Measurements from ENCODE around the gene CELA2B.
"Not testable (repeated sequence)": the region's sequence is repeated elsewhere in the genome, so short reads cannot be mapped to it uniquely, and the experiment has no call there.

CELA2B gene

DNA sequence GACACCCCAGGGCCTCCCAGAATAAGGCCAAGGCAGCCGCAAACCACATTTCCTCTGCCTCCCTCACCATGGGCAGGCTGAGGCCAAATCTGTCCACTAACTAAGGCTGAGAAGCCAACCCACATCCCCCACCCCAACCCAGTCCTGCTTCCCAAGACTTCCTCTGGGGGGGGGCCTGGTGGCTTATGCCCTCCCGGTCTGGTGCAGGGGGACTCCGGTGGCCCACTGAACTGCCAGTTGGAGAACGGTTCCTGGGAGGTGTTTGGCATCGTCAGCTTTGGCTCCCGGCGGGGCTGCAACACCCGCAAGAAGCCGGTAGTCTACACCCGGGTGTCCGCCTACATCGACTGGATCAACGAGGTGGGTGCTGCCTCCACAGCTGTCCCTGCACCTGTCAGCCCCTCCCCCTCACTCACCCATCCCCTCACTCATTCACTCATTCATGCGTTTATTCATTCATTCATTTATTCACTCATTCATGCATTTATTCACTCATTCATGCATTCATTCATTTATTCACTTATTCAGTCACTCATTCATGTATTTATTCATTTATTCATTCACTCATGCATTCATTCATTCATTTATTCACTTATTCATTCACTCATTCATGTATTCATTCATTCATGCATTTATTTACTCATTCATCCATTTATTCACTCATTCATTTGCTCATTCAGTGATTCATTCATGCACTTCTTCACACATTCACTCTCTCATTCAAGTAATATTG lies 30.3 kb upstream of the CELA2B start:
- no peak for DNase-seq

DNA sequence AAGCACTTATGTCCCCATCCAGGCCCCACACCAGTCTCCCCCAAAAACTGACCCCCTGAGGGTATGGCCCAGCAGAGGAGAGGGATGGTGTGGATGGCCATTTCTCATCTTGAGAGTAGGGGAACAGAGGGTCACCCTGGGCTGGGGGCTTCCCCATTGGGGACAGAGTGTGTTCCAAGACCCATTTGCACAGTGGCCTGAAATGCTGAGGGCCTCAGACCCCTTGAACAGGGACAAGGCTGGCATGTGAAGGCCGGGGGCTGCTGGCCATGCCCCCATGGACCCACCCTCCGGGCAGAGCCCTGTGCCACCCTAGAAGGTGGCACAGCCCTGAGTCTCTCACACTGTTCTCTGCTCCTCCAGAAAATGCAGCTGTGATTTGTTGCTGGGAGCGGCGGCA lies 29.7 kb upstream of the CELA2B start:
- no peak for DNase-seq

DNA sequence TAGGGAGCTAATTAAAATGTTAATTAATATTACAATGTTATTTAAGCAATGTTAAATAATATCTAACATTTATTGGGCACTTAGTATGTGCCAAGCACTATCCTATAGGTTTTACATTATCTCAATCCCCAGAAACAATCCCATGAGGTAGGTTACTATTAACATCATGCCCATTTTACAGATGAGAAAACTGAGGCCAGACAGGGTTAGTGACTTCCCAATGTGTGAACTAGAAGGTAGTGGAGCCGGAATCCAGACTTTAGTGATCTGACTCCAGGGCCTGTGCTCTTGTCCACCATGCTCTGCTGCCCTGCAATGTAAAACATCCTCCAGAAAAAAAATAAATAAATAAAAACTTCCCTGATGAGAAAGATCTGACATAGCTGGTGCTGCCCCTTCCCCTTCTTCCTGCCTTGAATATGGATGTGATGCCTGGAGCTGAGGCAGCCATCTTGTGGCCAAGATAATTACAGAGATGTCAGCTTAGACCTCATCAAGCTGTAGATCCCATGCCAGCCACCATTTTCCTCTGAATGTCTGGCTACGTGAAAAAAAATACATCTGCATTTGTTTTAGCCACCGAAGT lies 26.9 kb upstream of the CELA2B start:
- DNase-seq, result no peak

DNA sequence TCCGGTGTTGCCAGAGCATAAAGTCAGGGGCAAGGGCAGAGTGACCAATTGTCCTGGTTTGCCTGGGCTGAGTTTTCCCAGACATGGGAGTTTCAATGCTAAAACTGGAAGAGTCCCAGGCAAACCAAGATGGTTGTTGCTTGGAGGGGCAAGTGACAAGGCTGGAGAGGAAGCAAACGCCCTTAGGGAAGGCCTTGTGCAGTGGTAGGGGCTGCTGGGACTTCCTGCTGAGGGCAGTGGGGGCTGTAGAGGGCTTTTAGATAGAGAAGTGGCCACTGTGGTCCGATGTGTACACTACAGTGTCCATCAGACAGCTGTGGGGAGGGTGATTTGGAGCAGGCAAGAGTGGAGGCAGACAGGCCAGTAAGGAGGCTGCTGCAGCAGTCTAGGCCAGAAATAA lies 26.3 kb upstream of the CELA2B start:
- no peak for DNase-seq

DNA sequence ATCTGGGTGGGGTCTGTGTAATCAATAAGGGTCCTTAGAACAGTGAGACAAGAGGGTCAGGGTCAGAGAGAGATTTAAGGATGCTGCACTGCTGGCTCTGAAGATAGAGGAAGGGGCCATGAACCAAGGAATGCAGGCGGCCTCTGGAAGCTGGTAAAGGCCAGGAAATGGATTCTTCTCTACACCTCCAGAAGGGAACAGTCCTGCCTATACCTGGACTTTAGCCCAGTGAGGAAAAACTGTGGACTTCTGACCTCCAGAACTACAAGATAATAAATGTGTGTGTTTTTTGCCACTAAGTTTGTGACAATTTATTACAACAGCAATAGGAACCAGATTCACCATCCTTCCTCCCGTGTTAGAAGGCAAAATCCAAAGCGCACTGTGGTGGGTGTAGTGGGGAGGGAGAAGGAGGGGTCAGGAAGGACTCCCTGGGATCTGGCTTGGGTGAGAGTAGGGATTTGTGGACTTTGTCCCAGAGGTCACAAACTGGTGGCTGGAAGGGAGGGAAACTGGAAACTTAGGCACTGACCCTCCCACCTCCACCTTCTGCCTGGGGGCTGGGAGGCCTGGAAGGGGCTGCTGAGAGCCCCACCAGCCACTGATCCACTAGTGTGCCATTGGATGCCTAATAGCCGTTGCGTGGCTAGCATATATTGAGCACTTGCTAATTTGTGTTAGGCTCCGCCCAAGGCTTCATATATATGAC lies 24.7 kb upstream of the CELA2B start:
- DNase-seq, result no peak

DNA sequence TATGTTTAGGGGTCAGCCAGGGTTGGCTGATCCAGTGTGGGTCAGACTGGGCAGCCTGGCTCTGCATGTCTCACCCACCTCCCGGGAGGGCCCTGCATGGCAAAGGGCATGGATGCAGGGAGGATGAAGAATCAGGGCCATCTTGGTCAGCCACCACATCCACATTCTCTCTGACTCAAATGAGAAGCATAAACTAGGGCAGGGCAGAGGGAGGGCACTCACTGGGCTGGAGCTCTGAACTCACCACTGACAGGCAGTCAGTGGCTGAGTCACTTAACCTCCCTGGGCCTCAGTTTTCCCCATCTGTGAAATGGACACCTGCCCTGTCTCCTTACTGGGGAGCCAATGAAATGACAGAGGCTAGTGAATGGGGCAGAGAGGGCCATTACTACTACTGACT lies 23.7 kb upstream of the CELA2B start:
- DNase-seq, result peak; percentile 17

DNA sequence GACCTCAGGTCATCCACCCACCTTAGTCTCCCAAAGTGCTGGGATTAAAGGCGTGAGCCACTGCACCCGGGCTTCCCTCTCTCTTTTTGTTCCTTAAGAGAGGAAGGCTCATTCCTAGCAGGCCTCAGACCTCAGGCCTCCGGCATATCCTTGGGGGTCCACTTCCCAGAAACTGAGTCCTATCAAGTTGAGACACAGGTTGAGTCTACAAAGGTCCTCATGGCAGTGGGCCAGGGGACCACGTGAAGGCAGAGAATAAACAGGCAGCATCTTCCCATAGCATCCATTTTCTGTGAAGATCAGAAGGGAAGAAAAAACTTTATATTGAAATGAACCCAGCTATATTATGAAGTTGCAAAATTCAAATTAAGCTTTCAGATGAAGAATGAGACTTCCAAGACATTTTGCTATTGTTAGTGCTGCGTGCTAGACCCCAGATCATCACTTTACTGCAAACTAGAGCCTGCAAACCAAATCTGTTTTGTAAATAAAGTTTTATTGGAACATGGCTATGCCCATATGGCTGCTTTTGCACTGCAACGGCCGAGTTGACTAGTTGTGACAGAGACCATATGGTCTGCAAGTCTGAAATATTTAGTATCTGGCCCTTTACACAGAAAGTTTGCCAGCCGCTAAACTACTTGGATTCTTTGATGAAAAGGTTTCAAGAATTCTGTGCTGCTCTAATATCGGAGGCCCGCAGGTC lies 22.9 kb upstream of the CELA2B start:
- DNase-seq, result no peak

DNA sequence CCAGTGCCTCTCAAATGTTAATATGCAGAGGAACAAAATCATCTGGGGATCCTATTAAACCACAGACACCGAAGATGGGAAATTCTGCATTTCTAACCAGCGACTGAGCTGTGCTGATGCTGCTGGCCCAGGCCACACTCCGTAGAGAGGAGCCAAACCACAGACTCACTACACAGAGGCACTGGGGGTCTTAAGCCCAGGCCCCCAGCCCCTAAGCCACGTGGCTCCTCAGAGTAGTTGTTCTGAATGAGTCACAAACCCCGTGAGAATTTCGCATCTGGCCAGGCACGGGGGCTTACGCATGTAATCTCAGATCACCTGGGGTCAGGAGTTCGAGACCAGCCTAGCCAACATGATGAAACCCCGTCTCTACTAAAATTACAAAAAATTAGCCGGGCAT lies 22.2 kb upstream of the CELA2B start:
- peak; percentile 12 for DNase-seq

DNA sequence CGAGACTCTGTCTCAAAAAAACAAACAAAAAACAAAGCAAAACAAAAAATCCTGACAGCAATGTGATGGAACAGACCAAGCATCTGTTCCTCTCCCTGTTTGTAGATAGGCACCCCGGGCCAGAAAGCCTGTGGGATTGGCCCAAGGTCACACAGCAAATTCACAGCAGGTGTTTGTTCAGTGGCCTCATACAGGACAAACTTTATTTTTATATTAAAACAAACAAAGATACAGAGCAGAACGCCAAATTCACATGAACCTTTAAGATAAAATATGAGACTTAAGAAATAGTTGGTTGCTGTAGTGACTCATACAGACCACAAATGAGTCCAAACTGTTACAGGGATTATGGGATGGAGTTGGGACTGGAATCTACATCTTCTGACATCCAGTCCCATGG lies 21.6 kb upstream of the CELA2B start:
- DNase-seq, result peak; percentile 65

DNA sequence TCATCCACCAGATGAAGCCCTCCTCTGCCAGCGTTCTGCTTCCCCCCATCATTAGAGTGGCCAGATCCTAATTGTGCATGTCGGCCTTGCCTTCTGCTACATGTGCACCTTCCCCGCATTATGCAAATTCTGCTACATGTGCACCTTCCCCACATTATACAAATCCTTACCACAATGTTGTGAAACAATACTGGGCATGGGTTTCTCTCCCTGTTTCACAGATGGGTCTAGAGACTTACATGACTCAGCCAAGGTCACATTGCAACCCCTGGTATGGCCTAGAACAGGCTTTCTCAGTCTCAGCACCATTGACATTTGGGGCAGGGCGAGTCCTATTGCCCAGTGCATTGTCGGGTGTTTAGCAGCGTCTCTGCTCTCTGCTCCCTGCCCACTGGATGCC lies 20.4 kb upstream of the CELA2B start:
- DNase-seq, result no peak

DNA sequence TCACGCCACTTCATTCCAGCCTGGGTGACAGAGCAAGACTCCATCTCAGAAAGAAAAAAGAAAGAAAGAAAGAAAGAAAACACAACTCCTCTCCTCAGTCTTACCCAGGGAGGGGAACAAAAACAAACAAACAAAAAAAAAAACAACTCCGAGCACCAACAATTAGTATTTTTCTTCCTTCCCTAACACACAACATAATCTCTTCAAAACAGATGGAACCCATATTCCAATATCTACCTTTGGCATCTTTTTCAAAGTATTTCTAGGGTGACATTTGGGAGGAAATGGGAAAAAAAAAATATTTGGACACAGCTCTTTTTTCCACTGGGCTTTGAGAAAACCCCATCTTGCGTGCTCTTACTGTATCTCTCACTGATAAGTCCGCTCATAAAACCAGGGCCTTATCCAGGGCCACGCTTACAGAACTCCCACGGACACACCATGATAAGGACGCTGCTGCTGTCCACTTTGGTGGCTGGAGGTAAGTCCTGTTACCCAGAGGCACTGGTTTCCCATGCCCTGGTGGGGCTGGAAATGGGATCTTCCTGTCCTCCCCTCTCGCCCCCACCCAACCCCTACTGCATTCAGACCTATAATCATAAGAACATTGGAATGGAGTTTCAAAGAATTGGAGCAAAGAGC lies 19.5 kb upstream of the CELA2B start, which contains the start of gene CELA2A:
Gene CELA2A, plus strand, starts transcription at position 420 of the 642 bp plus-strand sequence. Its CDS starts 22 bp downstream, at position 442.
- no peak for DNase-seq

DNA sequence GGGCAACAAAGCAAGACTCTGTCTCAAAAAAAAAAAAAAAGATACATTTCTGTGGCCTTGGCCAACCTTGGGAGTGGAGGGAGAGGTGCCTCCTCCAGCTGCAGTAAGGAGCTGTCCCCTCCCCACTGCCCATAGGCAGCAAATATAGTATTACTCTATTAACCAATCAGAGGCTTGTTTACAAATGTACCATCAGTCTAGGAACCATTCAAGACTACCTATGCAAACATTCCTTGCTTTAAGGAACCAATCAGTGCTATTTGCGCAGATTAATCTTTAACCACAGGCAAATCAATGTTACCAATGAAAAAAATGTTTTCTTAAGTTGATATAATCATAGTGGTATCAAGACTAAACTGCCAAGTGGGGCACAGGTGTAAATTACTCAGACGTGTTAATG lies 18.3 kb upstream of the CELA2B start:
- no peak for DNase-seq

DNA sequence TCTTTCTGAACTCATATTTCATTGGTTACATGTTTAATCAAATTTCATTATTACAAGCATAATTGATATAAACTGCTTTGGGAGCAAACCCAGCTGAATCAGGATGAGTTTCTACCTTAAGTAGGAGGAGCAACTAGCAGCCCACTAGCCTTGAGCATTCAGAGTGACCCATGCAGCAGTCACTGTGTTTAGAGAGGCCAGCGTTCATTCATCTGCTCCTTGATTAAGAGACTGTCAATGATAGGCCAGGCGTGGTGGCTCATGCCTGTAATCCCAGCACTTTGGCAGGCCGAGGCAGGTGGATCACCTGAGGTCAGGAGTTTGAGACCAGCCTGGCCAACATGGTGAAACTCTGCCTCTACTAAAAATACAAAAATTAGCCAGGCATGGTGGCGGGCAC lies 17.5 kb upstream of the CELA2B start:
- DNase-seq, result not testable (repeated sequence)

DNA sequence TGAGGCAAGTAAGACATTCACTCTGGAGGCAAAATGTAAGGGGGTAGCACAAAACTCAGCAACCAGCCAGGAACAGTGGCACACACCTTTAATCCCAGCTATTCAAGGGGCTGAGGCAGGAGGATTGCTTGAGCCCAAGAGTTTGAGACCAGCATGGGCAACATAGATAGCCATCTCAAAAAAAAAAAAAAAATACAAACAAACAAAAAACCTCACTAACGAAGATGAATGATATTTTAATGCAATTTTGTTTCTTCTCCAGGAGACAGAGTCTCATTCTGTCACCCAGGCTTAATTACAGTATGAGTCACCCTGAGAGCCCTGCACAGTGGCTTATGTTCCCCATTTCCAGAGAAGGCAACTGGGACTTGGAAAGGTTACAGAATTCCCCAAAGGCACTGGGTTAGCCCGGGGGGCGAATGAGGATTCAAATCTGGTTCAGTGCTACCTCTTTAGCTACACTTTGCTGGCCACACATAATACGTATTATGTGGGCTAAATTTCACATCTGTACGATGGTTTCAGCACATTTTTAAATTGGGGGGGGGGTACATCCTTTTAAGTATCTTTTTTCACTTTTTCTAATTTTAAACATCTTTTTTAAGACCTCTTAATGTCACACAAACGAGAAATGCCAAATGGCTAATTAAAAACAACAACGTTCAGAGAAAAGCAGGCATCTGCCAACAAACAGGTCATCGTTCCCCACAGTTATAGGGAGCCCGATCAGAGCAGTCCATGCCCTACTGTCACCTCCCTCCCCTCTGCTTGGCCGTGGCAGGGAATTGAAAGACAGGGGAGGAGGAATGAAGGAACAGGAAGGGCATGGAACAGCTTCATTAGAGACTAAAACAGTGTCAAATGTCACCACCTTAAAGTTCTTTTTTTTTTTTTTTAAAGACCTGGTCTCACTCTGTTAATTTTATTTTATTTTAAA lies 15.9 kb upstream of the CELA2B start:
- peak; percentile 57 for DNase-seq

DNA sequence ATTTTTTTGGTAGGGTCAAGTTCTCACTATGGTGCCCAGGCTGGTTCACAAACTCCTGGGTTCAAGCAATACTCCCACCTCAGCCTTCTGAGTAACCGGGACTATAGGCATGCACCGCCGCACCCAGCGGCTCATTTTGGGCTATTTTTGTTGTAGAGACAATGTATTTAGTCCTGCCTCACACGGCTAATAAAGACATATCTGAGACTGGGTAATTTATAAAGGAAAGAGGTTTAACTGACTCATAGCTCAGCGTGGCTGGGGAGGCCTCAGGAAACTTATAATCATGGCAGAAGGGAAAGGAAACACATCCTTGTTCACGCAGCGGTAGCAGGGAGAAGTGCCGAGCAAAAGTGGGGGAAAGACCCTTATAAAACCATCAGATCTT lies 15.2 kb upstream of the CELA2B start:
- no peak for DNase-seq

DNA sequence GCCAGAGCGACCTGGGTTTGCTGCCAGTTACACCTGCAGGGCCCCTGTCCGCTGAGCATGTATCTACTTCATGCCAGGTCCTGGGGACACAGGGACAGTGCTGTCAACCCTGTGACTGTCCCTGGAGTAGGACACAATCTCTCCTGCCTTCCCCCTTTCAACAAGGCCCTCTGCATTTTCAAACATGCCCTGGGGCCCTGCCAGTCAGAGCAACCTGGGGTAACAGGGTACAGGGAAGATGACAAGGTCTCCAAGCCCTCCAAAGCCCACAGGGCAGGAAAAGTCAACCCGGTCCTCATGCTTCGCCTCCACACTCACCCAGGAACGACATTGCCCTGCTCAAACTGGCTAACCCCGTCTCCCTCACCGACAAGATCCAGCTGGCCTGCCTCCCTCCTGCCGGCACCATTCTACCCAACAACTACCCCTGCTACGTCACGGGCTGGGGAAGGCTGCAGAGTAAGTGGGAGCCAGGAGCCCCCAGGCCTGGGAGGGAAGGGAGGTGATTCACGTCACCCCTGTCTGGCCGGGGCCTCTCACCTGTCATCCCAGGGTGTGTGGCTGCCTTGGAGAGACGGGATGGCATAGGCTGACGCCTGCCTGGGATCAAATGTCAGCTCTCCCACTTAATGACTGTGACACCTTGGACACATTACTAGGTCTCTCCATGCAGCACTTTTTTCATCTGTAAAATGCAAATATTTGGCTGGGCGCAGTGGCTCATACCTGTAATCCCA lies 12.7 kb upstream of the CELA2B start:
- DNase-seq, result not testable (repeated sequence)

DNA sequence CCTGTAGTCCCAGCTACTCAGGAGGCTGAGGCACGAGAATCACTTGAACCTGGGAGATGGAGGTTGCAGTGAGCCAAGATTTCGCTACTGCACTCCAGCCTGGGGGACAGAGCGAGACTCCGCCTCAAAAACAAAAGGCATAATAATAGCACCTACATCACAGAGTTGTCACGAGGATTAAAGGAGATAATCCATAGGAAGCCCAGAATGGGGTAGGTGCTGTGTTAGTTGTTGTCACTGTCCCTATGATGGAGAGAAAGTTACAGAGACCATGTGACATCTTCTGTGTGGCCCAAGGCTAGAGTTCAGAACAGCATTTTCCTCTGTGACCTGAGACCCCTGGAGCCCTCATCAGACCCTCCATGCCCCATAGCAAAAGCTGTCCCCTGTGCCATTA lies 12.0 kb upstream of the CELA2B start:
- DNase-seq, result not testable (repeated sequence)

DNA sequence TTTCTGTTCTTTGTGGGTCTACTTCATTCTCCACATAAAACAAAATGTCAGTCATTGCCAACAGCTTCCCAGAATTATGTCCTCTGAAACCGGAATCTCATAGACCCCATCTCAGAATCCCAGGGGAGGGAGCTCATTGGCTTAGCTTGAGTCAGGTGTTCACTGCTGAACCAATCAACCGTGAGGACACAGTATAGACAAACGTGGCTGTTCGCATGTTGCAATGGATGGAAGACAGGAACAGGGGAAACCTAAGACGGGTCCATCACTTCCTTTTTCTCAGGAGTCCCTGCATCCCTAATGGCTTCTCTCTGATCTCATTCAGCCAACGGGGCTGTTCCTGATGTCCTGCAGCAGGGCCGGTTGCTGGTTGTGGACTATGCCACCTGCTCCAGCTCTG lies 10.2 kb upstream of the CELA2B start:
- DNase-seq, result no peak

DNA sequence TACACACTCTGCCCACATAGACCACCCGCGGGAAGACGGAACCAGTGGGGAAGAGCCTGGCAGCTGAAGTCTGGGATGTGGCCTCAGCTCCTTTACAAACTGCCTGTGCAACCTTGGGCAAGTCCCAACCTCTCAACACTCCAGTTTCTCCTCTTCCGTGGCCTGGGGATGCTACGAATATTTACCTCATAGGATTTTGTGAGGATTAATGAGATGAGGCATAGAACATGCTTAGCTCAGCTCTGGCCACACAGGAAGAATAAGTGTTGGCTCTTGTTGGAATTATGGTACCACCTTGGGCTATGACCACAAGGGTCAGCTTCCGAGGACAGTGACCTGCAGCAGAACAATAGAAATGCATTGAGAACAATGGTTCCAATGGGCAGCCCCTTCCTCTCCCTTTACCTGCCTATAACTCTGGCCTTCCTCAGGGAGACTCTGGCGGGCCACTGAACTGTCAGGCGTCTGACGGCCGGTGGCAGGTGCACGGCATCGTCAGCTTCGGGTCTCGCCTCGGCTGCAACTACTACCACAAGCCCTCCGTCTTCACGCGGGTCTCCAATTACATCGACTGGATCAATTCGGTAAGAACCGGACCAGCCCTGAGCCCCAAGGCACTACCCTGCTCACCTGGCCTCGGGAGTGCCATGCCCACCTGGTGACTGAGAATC lies 8.8 kb upstream of the CELA2B start:
- DNase-seq, result not testable (repeated sequence)

DNA sequence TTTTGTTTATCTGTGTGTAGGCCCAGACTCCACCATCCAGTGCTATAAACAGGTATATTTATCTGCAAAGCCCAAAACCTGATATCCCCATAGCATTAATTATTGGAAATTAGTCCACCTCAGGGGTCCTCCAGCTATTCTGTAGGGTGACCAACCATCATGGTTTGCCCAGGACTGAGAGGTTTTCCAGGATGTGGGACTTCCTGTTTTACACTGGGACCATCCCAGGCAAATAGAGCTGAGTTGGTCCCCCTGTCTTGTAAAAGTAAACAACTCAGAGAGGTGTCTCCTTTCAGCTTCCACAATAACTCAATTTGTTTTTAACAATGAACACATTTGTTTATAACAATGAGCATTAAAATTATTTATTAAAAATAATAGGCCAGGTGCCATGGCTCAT lies 7.8 kb upstream of the CELA2B start:
- no peak for DNase-seq
